Memory B cell (primary cell): ENCODE results near the gene SCML1.

Source experiments
- ATAC-seq: fragments of 150-1000 bp; cut with Tn5 transposase; 2 replicates; pipeline ENCODE4 v1.10.0; 2021; ENCODE audit warnings: low read depth, mild to moderate bottlenecking, moderate library complexity
- DNase-seq, 2 donors: peaks; one replicate each; pipeline ENCODE4 v3.0.0; 2022; ENCODE audit warnings: low spot score in 2 of 2
- H3K27ac Mint-ChIP-seq: one replicate; pipeline ENCODE4 v1.8.0; 2022; ENCODE audit warnings: mild to moderate bottlenecking, moderate library complexity, mixed read lengths
- H3K27me3 Mint-ChIP-seq: one replicate; pipeline ENCODE4 v1.8.0; 2022; ENCODE audit warnings: mixed read lengths
- H3K36me3 Mint-ChIP-seq: one replicate; pipeline ENCODE4 v1.8.0; 2022; ENCODE audit warnings: mild to moderate bottlenecking, mixed read lengths
- H3K4me1 Mint-ChIP-seq: one replicate; pipeline ENCODE4 v1.8.0; 2022; ENCODE audit warnings: mixed read lengths
- H3K4me3 Mint-ChIP-seq: one replicate; pipeline ENCODE4 v1.8.0; 2022; ENCODE audit warnings: mild to moderate bottlenecking, moderate library complexity, mixed read lengths
- H3K9me3 Mint-ChIP-seq: one replicate; pipeline ENCODE4 v1.8.0; 2022; ENCODE audit warnings: mixed read lengths

SCML1 gene

GRCh38 chrX:17788956-17789562 is 51.8 kb downstream of the SCML1 start:
- Mint-ChIP-seq H3K27ac (no peak overlapping the region), H3K9me3 (no peaks in the 10 kb centered on the region), H3K27me3 (peaks cover 8% of the 10 kb centered on the region), H3K4me3 (no peak overlapping the region), H3K36me3 (no peaks in the 10 kb centered on the region), H3K4me1 (no peaks in the 10 kb centered on the region)
- DNase-seq (no peak), ATAC-seq (no peak)

DNA sequence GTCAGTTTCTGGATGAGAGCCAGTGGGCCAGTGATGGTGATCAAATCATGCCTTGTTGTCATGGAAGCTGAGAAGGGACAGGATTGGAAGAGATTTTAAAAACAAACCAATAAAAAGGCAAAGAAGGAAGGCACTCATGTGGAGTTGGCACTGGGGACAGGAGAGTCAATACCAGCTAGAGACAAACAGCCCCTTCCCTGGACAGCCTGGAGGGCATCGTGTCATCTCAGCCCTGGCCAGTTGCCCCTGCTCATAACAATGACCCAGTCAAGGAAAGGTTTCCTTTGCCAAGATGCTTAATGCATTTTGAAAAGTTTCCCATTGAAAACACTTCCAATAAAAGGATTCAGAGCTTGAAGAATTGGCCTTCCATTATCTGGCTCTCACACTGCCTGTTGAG is 55.5 kb downstream of the SCML1 start:
- no peaks in the 10 kb centered on the region for H3K9me3 Mint-ChIP-seq
- H3K36me3 Mint-ChIP-seq = no peaks in the 10 kb centered on the region
- no peak for ATAC-seq
- peaks cover 8% of the 10 kb centered on the region for H3K27me3 Mint-ChIP-seq
- H3K27ac Mint-ChIP-seq = no peak overlapping the region
- H3K4me1 Mint-ChIP-seq = no peaks in the 10 kb centered on the region
- H3K4me3 Mint-ChIP-seq = no peak overlapping the region
- no peak for DNase-seq

GRCh38 chrX:17798921-17799320 is 61.6 kb downstream of the SCML1 start:
- Mint-ChIP-seq H3K36me3 (no peaks in the 10 kb centered on the region), H3K27ac (no peak overlapping the region), H3K9me3 (no peaks in the 10 kb centered on the region), H3K4me1 (no peaks in the 10 kb centered on the region), H3K4me3 (no peak overlapping the region), H3K27me3 (no peaks in the 10 kb centered on the region)
- ATAC-seq (no peak), DNase-seq (no peak)

DNA sequence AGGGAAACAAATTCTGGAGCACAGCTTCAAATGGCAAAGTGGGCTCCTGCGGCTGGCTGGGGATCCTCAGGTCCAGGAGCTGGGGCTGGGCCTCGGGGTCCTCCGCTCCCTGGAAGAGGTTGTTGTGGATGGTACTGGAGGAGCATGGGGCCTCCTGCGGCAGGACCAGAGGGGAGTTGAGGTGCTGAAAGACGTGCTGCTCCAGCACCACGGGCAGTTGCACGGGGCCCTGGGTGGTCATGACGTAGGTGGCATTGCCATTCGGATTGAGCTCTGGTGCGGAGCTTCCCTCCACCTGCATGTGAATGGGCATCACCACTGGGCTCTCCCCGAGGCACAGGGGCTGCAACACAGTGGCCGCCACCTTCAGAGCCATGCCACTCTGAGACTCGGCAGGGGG is 64.1 kb downstream of the SCML1 start:
- no peaks in the 10 kb centered on the region for H3K36me3 Mint-ChIP-seq
- ATAC-seq (no peak), DNase-seq (no peak)
- no peak overlapping the region for H3K4me3 Mint-ChIP-seq
- no peaks in the 10 kb centered on the region for H3K27me3 Mint-ChIP-seq
- no peaks in the 10 kb centered on the region for H3K4me1 Mint-ChIP-seq
- H3K9me3 Mint-ChIP-seq = no peaks in the 10 kb centered on the region
- H3K27ac Mint-ChIP-seq = no peak overlapping the region

- no peak overlapping the region for H3K27ac Mint-ChIP-seq
- H3K4me3 Mint-ChIP-seq = no peak overlapping the region
- H3K27me3 Mint-ChIP-seq = no peaks in the 10 kb centered on the region
- H3K9me3 Mint-ChIP-seq = no peaks in the 10 kb centered on the region
- ATAC-seq (no peak), DNase-seq (no peak)
- no peaks in the 10 kb centered on the region for H3K36me3 Mint-ChIP-seq
- H3K4me1 Mint-ChIP-seq = no peaks in the 10 kb centered on the region
Measured at GRCh38 chrX:17802756-17803155, 65.5 kb downstream of the SCML1 start.

DNA sequence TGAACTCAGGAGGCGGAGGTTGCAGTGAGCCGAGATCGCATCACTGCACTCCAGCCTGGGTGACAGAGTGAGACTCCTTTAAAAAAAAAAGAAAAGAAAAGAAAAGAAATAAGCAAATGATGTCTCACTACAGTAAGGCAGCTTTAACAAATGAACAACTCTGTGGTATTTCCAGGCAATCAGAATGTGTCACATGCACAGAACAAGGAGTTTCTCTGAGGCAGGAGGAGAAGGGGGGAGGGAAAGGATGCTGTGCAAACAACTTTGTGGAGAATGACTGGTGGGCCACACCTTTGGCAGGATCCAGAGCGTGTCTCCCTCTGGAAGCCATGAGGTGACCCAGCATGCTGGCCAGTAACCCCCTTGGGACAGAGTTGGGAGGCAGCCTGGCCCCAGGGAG is 66.2 kb downstream of the SCML1 start:
- no peaks in the 10 kb centered on the region for H3K9me3 Mint-ChIP-seq

More for the DNA sequence above, 66.2 kb downstream of the SCML1 start:
- no peaks in the 10 kb centered on the region for H3K4me1 Mint-ChIP-seq
- DNase-seq (no peak), ATAC-seq (no peak)
- H3K36me3 Mint-ChIP-seq = no peaks in the 10 kb centered on the region
- no peak overlapping the region for H3K27ac Mint-ChIP-seq
- no peaks in the 10 kb centered on the region for H3K27me3 Mint-ChIP-seq
- no peak overlapping the region for H3K4me3 Mint-ChIP-seq
